ENCODE data around the gene KLRG1.

DNA sequence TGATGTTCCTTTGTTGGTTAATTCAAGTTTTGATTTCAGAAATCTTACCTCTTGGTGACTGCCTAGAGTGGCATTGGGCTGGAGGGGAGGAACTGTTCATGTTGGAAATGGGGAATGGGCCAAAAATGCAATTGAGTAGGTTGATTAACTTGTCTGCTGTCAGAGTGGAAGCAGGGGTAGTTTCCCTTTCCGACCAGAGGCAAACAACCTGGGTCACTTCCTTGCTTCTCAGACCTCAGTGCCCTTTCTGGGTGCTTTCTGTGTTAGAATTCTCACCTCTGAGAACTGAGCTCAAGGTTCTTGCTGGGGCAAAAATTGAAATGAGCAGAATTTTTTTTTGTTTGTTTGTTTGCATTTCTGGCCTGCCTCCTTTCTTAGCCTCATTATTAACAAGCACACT, 37.6 kb upstream of the KLRG1 start:
- TF ChIP-seq, protein P1, sequence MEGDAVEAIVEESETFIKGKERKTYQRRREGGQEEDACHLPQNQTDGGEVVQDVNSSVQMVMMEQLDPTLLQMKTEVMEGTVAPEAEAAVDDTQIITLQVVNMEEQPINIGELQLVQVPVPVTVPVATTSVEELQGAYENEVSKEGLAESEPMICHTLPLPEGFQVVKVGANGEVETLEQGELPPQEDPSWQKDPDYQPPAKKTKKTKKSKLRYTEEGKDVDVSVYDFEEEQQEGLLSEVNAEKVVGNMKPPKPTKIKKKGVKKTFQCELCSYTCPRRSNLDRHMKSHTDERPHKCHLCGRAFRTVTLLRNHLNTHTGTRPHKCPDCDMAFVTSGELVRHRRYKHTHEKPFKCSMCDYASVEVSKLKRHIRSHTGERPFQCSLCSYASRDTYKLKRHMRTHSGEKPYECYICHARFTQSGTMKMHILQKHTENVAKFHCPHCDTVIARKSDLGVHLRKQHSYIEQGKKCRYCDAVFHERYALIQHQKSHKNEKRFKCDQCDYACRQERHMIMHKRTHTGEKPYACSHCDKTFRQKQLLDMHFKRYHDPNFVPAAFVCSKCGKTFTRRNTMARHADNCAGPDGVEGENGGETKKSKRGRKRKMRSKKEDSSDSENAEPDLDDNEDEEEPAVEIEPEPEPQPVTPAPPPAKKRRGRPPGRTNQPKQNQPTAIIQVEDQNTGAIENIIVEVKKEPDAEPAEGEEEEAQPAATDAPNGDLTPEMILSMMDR (IDR thresholded peaks at IDR 0.05), result no peak
- TF ChIP-seq EZH2 (IDR thresholded peaks at IDR 0.05; ENCODE audit: borderline replicate concordance, insufficient read depth, low read depth, low read length, poor library complexity, severe bottlenecking), result no peak
